Thyroid gland (tissue), 4 donors: ENCODE data around the gene BLVRB.

Source experiments
- POLR2A ChIP-seq, 2 donors: fragments of 450-650 bp; IDR thresholded peaks; one replicate each; pipeline ENCODE4 v1.6.1; 2017; ENCODE audit warnings: antibody characterized with exemption in 2 of 2, mild to moderate bottlenecking in 2 of 2, moderate library complexity in 1 of 2
- TF ChIP-seq, protein P1 (sequence below), 6 experiments: fragments of 200-600 bp in 3 of 6; fragments of 450-650 bp in 3 of 6; sonication (generic) in 3 of 6; IDR thresholded peaks; one replicate each; pipeline ENCODE4 v1.5.1; 2016 to 2019; ENCODE audit warnings: antibody characterized with exemption in 6 of 6, mild to moderate bottlenecking in 2 of 6, inconsistent platforms in 1 of 6, moderate library complexity in 1 of 6

DNA sequence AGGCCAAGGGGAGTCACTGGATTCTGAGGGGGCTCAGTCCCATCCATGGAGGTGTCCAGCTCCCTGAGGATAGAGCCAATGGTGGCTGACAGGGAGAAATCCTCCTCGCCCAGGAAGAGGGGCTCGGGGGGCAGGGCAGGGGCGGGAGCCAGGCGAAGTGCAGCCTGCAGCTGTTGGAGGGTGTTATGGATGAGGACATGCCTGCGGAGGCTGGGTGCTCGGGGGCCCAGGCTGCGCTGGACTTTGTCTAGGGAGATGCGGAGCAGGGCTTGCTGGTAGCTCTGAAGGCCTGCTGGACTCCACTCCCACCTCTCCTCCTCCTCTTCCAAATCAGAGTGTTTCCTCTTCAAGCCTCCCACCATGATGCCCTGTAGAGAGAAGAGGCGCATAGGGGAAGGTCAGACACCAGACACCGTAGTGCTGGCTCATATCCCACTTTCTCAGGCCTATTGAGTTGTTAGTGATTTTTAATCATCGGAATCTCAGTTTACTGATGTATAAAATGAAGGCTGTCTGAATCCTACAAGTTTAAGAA is 23.8 kb downstream of the BLVRB start:
- no peak for TF ChIP-seq POLR2A (IDR thresholded peaks at IDR 0.05)
- TF ChIP-seq, protein P1, sequence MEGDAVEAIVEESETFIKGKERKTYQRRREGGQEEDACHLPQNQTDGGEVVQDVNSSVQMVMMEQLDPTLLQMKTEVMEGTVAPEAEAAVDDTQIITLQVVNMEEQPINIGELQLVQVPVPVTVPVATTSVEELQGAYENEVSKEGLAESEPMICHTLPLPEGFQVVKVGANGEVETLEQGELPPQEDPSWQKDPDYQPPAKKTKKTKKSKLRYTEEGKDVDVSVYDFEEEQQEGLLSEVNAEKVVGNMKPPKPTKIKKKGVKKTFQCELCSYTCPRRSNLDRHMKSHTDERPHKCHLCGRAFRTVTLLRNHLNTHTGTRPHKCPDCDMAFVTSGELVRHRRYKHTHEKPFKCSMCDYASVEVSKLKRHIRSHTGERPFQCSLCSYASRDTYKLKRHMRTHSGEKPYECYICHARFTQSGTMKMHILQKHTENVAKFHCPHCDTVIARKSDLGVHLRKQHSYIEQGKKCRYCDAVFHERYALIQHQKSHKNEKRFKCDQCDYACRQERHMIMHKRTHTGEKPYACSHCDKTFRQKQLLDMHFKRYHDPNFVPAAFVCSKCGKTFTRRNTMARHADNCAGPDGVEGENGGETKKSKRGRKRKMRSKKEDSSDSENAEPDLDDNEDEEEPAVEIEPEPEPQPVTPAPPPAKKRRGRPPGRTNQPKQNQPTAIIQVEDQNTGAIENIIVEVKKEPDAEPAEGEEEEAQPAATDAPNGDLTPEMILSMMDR (IDR thresholded peaks at IDR 0.05): no peak
